Activated naive CD8-positive, alpha-beta T cell treated with anti-CD3 and anti-CD28 coated beads, Interleukin-2, amount 10 ng/mL, durations not matched to agents 7 days and 5 days (primary cell): ENCODE results near the gene SP140. TPM values are rescaled to one million over a fixed set of nuclear protein-coding genes. Genes with fewer than 3 reads are reported as not detected.
"Not testable (repeated sequence)": the region's sequence is repeated elsewhere in the genome, so short reads cannot be mapped to it uniquely, and the experiment has no call there.

Experiments
- ATAC-seq: fragments of 150-1000 bp; cut with Tn5 transposase; one replicate; pipeline ENCODE4 v1.10.0; 2021; ENCODE audit warnings: low read depth, moderate library complexity
- POLR2A ChIA-PET: fragments of 350-600 bp; sonication (Branson Sonifier 250); formaldehyde crosslinking; loops from one replicate; lab custom pipeline; 2021; ENCODE audit warnings: antibody characterized with exemption; lab: Charles Lee
- DNase-seq: peaks from one replicate; pipeline ENCODE4 v3.0.0; 2021
- H3K27ac Mint-ChIP-seq: one replicate; pipeline ENCODE4 v1.8.0; 2022; ENCODE audit warnings: mild to moderate bottlenecking, mixed read lengths
- H3K27me3 Mint-ChIP-seq: one replicate; pipeline ENCODE4 v1.8.0; 2022; ENCODE audit warnings: mild to moderate bottlenecking, moderate library complexity, mixed read lengths
- H3K36me3 Mint-ChIP-seq: one replicate; pipeline ENCODE4 v1.8.0; 2021; ENCODE audit warnings: mild to moderate bottlenecking, mixed read lengths
- H3K4me1 Mint-ChIP-seq: one replicate; pipeline ENCODE4 v1.8.0; 2021; ENCODE audit warnings: mixed read lengths
- H3K4me3 Mint-ChIP-seq: one replicate; pipeline ENCODE4 v1.8.0; 2022; ENCODE audit warnings: mild to moderate bottlenecking, moderate library complexity, mixed read lengths
- H3K9me3 Mint-ChIP-seq: one replicate; pipeline ENCODE4 v1.8.0; 2021; ENCODE audit warnings: mixed read lengths
- total RNA-seq, 2 experiments: library from RNA; stranded (reverse); gene quantifications; one replicate each; pipeline ENCODE4 v1.2.3, GENCODE V29; 2021

The SP140 gene
- total RNA-seq, 2 experiments from 2014 or later = 58.7 to 61.4 TPM

GRCh38 chr2:230267556-230267955 lies 42.0 kb downstream of the SP140 start:
- peaks cover 64% of the 10 kb centered on the region for H3K36me3 Mint-ChIP-seq
- peaks cover 32% of the 10 kb centered on the region for H3K4me1 Mint-ChIP-seq
- no peaks in the 10 kb centered on the region for H3K27me3 Mint-ChIP-seq
- no peak overlapping the region for H3K27ac Mint-ChIP-seq
- H3K9me3 Mint-ChIP-seq = peaks cover 14% of the 10 kb centered on the region
- DNase-seq (no peak), ATAC-seq (no peak)
- H3K4me3 Mint-ChIP-seq = no peak overlapping the region
- POLR2A ChIA-PET = no interaction called here

- POLR2A ChIA-PET = no interaction called here
- H3K27me3 Mint-ChIP-seq = no peaks in the 10 kb centered on the region
- H3K36me3 Mint-ChIP-seq = peaks cover 72% of the 10 kb centered on the region
- DNase-seq (no peak), ATAC-seq (peak; percentile 78)
- peaks cover 15% of the 10 kb centered on the region for H3K9me3 Mint-ChIP-seq
- H3K27ac Mint-ChIP-seq = peak overlapping the region; percentile 59
- peak overlapping the region; percentile 6 for H3K4me3 Mint-ChIP-seq
- H3K4me1 Mint-ChIP-seq = peaks cover 24% of the 10 kb centered on the region
Measured at GRCh38 chr2:230268606-230269243, 43.2 kb downstream of the SP140 start.

GRCh38 chr2:230269715-230270114 lies 44.2 kb downstream of the SP140 start:
- Mint-ChIP-seq H3K27me3 (no peaks in the 10 kb centered on the region), H3K36me3 (peaks cover 66% of the 10 kb centered on the region), H3K27ac (peak overlapping the region; percentile 59), H3K9me3 (peaks cover 16% of the 10 kb centered on the region), H3K4me1 (peaks cover 19% of the 10 kb centered on the region), H3K4me3 (peak overlapping the region; percentile 41)
- no peak for DNase-seq
- no peak for ATAC-seq
- POLR2A ChIA-PET = no interaction called here

GRCh38 chr2:230282936-230283335 lies 57.4 kb downstream of the SP140 start:
- no peaks in the 10 kb centered on the region for H3K27me3 Mint-ChIP-seq
- DNase-seq (no peak), ATAC-seq (no peak)
- H3K36me3 Mint-ChIP-seq = peaks cover 27% of the 10 kb centered on the region
- no peak overlapping the region for H3K4me3 Mint-ChIP-seq
- POLR2A ChIA-PET = no interaction called here
- no peak overlapping the region for H3K27ac Mint-ChIP-seq
- H3K9me3 Mint-ChIP-seq = peaks cover 2% of the 10 kb centered on the region
- H3K4me1 Mint-ChIP-seq = peaks cover 3% of the 10 kb centered on the region

- POLR2A ChIA-PET = interaction anchor here (0.6 kb wide), 1 partner anchor 384 kb away, joined by 3 read pairs; no protein-coding TSS in a partner anchor
- no peak overlapping the region for H3K27ac Mint-ChIP-seq
- no peaks in the 10 kb centered on the region for H3K27me3 Mint-ChIP-seq
- no peak overlapping the region for H3K4me3 Mint-ChIP-seq
- DNase-seq (no peak), ATAC-seq (no peak)
- H3K36me3 Mint-ChIP-seq = peaks cover 34% of the 10 kb centered on the region
- peaks cover 18% of the 10 kb centered on the region for H3K4me1 Mint-ChIP-seq
- peaks cover 9% of the 10 kb centered on the region for H3K9me3 Mint-ChIP-seq
Measured at GRCh38 chr2:230286048-230286447, 60.5 kb downstream of the SP140 start.

- POLR2A ChIA-PET = interaction anchor here (2.0 kb wide), 1 partner anchor 38 kb away, joined by 4 read pairs; the partner anchor contains the start of gene SP140L
- not testable (repeated sequence) for H3K27me3 Mint-ChIP-seq, H3K4me3 Mint-ChIP-seq, H3K27ac Mint-ChIP-seq, DNase-seq, ATAC-seq
- H3K9me3 Mint-ChIP-seq = peaks cover 12% of the 10 kb centered on the region
- peaks cover 19% of the 10 kb centered on the region for H3K4me1 Mint-ChIP-seq
- peaks cover 50% of the 10 kb centered on the region for H3K36me3 Mint-ChIP-seq
Measured at GRCh38 chr2:230289311-230289710, 63.8 kb downstream of the SP140 start.

GRCh38 chr2:230295192-230295591 lies 69.7 kb downstream of the SP140 start:
- no peaks in the 10 kb centered on the region for H3K27me3 Mint-ChIP-seq
- no peak for ATAC-seq
- POLR2A ChIA-PET = no interaction called here
- no peak overlapping the region for H3K4me3 Mint-ChIP-seq
- H3K4me1 Mint-ChIP-seq = peaks cover 2% of the 10 kb centered on the region
- peaks cover 81% of the 10 kb centered on the region for H3K36me3 Mint-ChIP-seq
- no peak overlapping the region for H3K27ac Mint-ChIP-seq
- DNase-seq = no peak
- peaks cover 25% of the 10 kb centered on the region for H3K9me3 Mint-ChIP-seq

GRCh38 chr2:230296917-230297316 lies 71.4 kb downstream of the SP140 start:
- Mint-ChIP-seq H3K36me3 (peaks cover 89% of the 10 kb centered on the region), H3K9me3 (peaks cover 32% of the 10 kb centered on the region), H3K4me3 (no peak overlapping the region), H3K4me1 (no peaks in the 10 kb centered on the region), H3K27me3 (no peaks in the 10 kb centered on the region), H3K27ac (no peak overlapping the region)
- POLR2A ChIA-PET = no interaction called here
- no peak for ATAC-seq
- DNase-seq = no peak

- POLR2A ChIA-PET = no interaction called here
Measured at GRCh38 chr2:230299618-230300017, 74.1 kb downstream of the SP140 start.

GRCh38 chr2:230305416-230306275 lies 80.1 kb downstream of the SP140 start:
- no peak for ATAC-seq
- Mint-ChIP-seq H3K27me3 (no peaks in the 10 kb centered on the region), H3K9me3 (peaks cover 14% of the 10 kb centered on the region), H3K4me3 (no peak overlapping the region), H3K27ac (no peak overlapping the region), H3K36me3 (peaks cover 42% of the 10 kb centered on the region), H3K4me1 (peaks cover 5% of the 10 kb centered on the region)
- no peak for DNase-seq
- POLR2A ChIA-PET = no interaction called here

More at GRCh38 chr2:230299618-230300017, 74.1 kb downstream of the SP140 start:
- no peak for DNase-seq
- peaks cover 36% of the 10 kb centered on the region for H3K9me3 Mint-ChIP-seq
- H3K27me3 Mint-ChIP-seq = no peaks in the 10 kb centered on the region
- H3K4me1 Mint-ChIP-seq = no peaks in the 10 kb centered on the region
- no peak overlapping the region for H3K4me3 Mint-ChIP-seq
- ATAC-seq = no peak
- H3K27ac Mint-ChIP-seq = no peak overlapping the region
- H3K36me3 Mint-ChIP-seq = peaks cover 84% of the 10 kb centered on the region

GRCh38 chr2:230306474-230306873 lies 80.9 kb downstream of the SP140 start:
- Mint-ChIP-seq H3K36me3 (peaks cover 36% of the 10 kb centered on the region), H3K9me3 (peaks cover 11% of the 10 kb centered on the region), H3K27me3 (no peaks in the 10 kb centered on the region), H3K4me3 (no peak overlapping the region), H3K4me1 (peaks cover 6% of the 10 kb centered on the region), H3K27ac (no peak overlapping the region)
- DNase-seq (no peak), ATAC-seq (no peak)
- POLR2A ChIA-PET = interaction anchor here (0.9 kb wide), 1 partner anchor 11 kb away, joined by 3 read pairs; no protein-coding TSS in a partner anchor

GRCh38 chr2:230307485-230307884 lies 81.9 kb downstream of the SP140 start:
- ATAC-seq (no peak), DNase-seq (no peak)
- POLR2A ChIA-PET = interaction anchor here (0.9 kb wide), 1 partner anchor 10 kb away, joined by 3 read pairs; no protein-coding TSS in a partner anchor
- H3K27ac Mint-ChIP-seq = no peak overlapping the region
- H3K4me3 Mint-ChIP-seq = no peak overlapping the region
- H3K27me3 Mint-ChIP-seq = no peaks in the 10 kb centered on the region
- peaks cover 9% of the 10 kb centered on the region for H3K4me1 Mint-ChIP-seq
- H3K36me3 Mint-ChIP-seq = peaks cover 35% of the 10 kb centered on the region
- peaks cover 10% of the 10 kb centered on the region for H3K9me3 Mint-ChIP-seq

GRCh38 chr2:230308402-230309000 lies 83.0 kb downstream of the SP140 start:
- Mint-ChIP-seq H3K27me3 (no peaks in the 10 kb centered on the region), H3K4me1 (peaks cover 9% of the 10 kb centered on the region), H3K4me3 (no peak overlapping the region), H3K9me3 (peaks cover 4% of the 10 kb centered on the region), H3K36me3 (peaks cover 35% of the 10 kb centered on the region), H3K27ac (peak overlapping the region; percentile 38)
- ATAC-seq = no peak
- no peak for DNase-seq
- POLR2A ChIA-PET = no interaction called here
